Measurements from ENCODE around the gene INO80E.

GRCh38 chr16:29999605-30000004 lies 3.6 kb downstream of the INO80E start:
- no peak for TF ChIP-seq CTCF (IDR thresholded peaks at IDR 0.05; ENCODE audit: insufficient read depth, low read length)
- no peak for TF ChIP-seq POLR2AphosphoS5 (IDR thresholded peaks at IDR 0.05; ENCODE audit: low read depth)
